OCI-LY7 (cell line): Measurements from ENCODE around the gene MTA3. TPM values are rescaled to one million over a fixed set of nuclear protein-coding genes. Genes with fewer than 3 reads are reported as not detected.

Experiments used
- BruUV-seq: library from RNA; stranded (reverse); fragments of 400-500 nt; replicated peaks from 2 replicates; lab custom pipeline; 2021; lab: Mats Ljungman, UMichigan
- CTCF ChIA-PET: fragments of 300-600 bp; sonication (Branson Sonifier 250); formaldehyde crosslinking; loops from one replicate; lab custom pipeline; 2022; ENCODE audit warnings: antibody characterized with exemption; ENCODE audit not compliant: unreplicated experiment; lab: Charles Lee
- POLR2A ChIA-PET: fragments of 300-600 bp; sonication (Branson Sonifier 250); formaldehyde crosslinking; loops from one replicate; lab custom pipeline; 2022; ENCODE audit warnings: antibody characterized with exemption; lab: Charles Lee
- DNase-seq: peaks from one replicate; pipeline ENCODE4 v3.0.0-alpha.2; 2015; ENCODE audit warnings: low spot score
- H2AFZ ChIP-seq: fragments of 200-600 bp; sonication (generic), shearing (Covaris generic); 2 replicates; pipeline ENCODE4 v1.6.1; 2014; ENCODE audit warnings: mild to moderate bottlenecking, antibody characterized with exemption, low read length, moderate library complexity
- H3K27ac ChIP-seq: fragments of 200-600 bp; sonication (generic); 2 replicates; pipeline ENCODE4 v1.5.1; 2014; ENCODE audit warnings: mixed run types, low read depth, mild to moderate bottlenecking, moderate library complexity, low read length, inconsistent platforms; ENCODE audit not compliant: poor library complexity, severe bottlenecking
- H3K36me3 ChIP-seq: fragments of 200-600 bp; sonication (generic); 2 replicates; pipeline ENCODE4 v1.6.1; 2014; ENCODE audit warnings: mild to moderate bottlenecking, antibody characterized with exemption, low read length, moderate library complexity, mixed read lengths; ENCODE audit not compliant: insufficient read depth
- H3K4me1 ChIP-seq: fragments of 200-600 bp; sonication (generic); 2 replicates; pipeline ENCODE4 v1.5.1; 2014; ENCODE audit warnings: mild to moderate bottlenecking, low read length; ENCODE audit not compliant: insufficient read depth, poor library complexity, severe bottlenecking
- H3K4me2 ChIP-seq: fragments of 200-600 bp; sonication (generic); 2 replicates; pipeline ENCODE4 v1.6.1; 2014; ENCODE audit warnings: mild to moderate bottlenecking, low read length
- H3K4me3 ChIP-seq: fragments of 200-600 bp; sonication (generic); 2 replicates; pipeline ENCODE4 v1.5.1; 2014; ENCODE audit warnings: mild to moderate bottlenecking, low read depth, low read length; ENCODE audit not compliant: poor library complexity, severe bottlenecking
- H3K79me2 ChIP-seq: fragments of 200-600 bp; sonication (generic); 2 replicates; pipeline ENCODE4 v1.6.1; 2016; ENCODE audit warnings: low read depth, mild to moderate bottlenecking, low read length, moderate library complexity, mixed read lengths; ENCODE audit not compliant: insufficient read depth
- H3K9me2 ChIP-seq: fragments of 200-600 bp; sonication (generic); 2 replicates; pipeline ENCODE4 v1.6.1; 2016; ENCODE audit warnings: mild to moderate bottlenecking, low read length, mixed read lengths; ENCODE audit not compliant: insufficient read depth
- H3K9me3 ChIP-seq: fragments of 200-600 bp; sonication (generic); 2 replicates; pipeline ENCODE4 v1.6.1; 2014; ENCODE audit warnings: mild to moderate bottlenecking, mixed run types, low read length, mixed read lengths
- H4K20me1 ChIP-seq: fragments of 200-600 bp; sonication (generic); 2 replicates; pipeline ENCODE4 v1.6.1; 2014; ENCODE audit warnings: mild to moderate bottlenecking, antibody characterized with exemption, low read length, moderate library complexity, mixed read lengths; ENCODE audit not compliant: insufficient read depth
- EZH2phosphoT487 ChIP-seq: fragments of 200-600 bp; sonication (generic); IDR thresholded peaks from 2 replicates; pipeline ENCODE4 v1.6.1; 2018; ENCODE audit warnings: low read depth, borderline replicate concordance, mild to moderate bottlenecking, mixed run types, antibody characterized with exemption, low read length, moderate library complexity, mixed read lengths
- intact Hi-C: fragments of 100-400 bp; cut with micrococcal nuclease; formaldehyde crosslinking; loops from one replicate; pipeline ENCODE4 v1.10.0; 2022; ENCODE audit not compliant: unreplicated experiment
- total RNA-seq, 2 experiments: library from RNA; depleted of rRNA in 1 of 2; stranded (reverse); fragments of >200 nt in 1 of 2; shearing (Covaris generic) in 1 of 2; gene quantifications; 2 replicates each; pipeline ENCODE4 v1.2.3, GENCODE V29; 2014 to 2022
- TF ChIP-seq, protein P1 (sequence below): fragments of 200-600 bp; sonication (generic); conservative IDR thresholded peaks from 2 replicates; pipeline ENCODE4 v1.5.1; 2014; ENCODE audit warnings: mild to moderate bottlenecking, antibody characterized with exemption, low read length, moderate library complexity, mixed read lengths

Gene MTA3
- total RNA-seq, 2 experiments from 2014 or later: 72.7 to 205 TPM

GRCh38 chr2:42799881-42800280, 231.4 kb downstream of the MTA3 start:
- Histone ChIP-seq H3K79me2 (no peaks in the 10 kb centered on the region), H3K4me1 (no peaks in the 10 kb centered on the region), H3K36me3 (no peaks in the 10 kb centered on the region), H3K9me3 (no peaks in the 10 kb centered on the region), H3K27ac (no peak overlapping the region), H3K4me3 (no peak overlapping the region), H4K20me1 (no peaks in the 10 kb centered on the region), H3K9me2 (no peaks in the 10 kb centered on the region), H3K4me2 (no peak overlapping the region), H2AFZ (no peak overlapping the region)
- DNase-seq: no peak
- intact Hi-C loops: no loop called here
- TF ChIP-seq, protein P1, sequence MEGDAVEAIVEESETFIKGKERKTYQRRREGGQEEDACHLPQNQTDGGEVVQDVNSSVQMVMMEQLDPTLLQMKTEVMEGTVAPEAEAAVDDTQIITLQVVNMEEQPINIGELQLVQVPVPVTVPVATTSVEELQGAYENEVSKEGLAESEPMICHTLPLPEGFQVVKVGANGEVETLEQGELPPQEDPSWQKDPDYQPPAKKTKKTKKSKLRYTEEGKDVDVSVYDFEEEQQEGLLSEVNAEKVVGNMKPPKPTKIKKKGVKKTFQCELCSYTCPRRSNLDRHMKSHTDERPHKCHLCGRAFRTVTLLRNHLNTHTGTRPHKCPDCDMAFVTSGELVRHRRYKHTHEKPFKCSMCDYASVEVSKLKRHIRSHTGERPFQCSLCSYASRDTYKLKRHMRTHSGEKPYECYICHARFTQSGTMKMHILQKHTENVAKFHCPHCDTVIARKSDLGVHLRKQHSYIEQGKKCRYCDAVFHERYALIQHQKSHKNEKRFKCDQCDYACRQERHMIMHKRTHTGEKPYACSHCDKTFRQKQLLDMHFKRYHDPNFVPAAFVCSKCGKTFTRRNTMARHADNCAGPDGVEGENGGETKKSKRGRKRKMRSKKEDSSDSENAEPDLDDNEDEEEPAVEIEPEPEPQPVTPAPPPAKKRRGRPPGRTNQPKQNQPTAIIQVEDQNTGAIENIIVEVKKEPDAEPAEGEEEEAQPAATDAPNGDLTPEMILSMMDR: no peak
- no peak for TF ChIP-seq EZH2phosphoT487
- ChIA-PET POLR2A (no interaction called here), CTCF (no interaction called here)
- no TSS peak for BruUV-seq

DNA sequence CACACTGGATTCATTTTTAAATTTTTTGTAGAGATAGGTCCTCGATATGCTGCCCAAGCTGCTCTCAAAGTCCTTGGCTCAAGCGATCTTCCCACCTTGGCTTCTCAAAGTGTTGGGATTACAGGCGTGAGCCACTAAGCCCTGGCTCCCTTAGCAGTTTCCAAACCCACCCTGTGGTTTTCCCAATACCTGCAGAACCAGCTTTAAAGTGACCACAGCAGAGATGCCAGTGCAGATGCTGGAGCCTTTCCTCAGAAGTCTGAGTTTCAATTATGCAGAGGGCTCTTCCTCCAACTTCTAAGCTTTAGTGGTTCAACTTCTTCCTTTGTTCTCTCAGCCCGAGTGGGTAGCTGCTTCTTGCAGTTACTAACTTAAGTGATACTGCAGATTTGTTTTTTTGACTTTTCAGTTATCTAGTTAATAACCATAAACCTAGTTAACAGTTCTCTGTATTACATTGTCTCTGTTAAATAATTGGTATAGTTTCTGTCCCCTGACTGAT, 232.1 kb downstream of the MTA3 start:
- H3K36me3 ChIP-seq: no peaks in the 10 kb centered on the region
- H3K9me3 ChIP-seq: no peaks in the 10 kb centered on the region
- no peaks in the 10 kb centered on the region for H3K4me1 ChIP-seq
- POLR2A ChIA-PET: no interaction called here
- no peak for TF ChIP-seq EZH2phosphoT487
- TF ChIP-seq, protein P1: no peak
- BruUV-seq: no TSS peak
- no peak overlapping the region for H3K4me2 ChIP-seq
- DNase-seq: no peak
- H3K9me2 ChIP-seq: no peaks in the 10 kb centered on the region
- no peak overlapping the region for H3K27ac ChIP-seq
- CTCF ChIA-PET: interaction anchor here (0.6 kb wide), 1 partner anchor 305 kb away, joined by 3 read pairs; no protein-coding TSS in a partner anchor
- no peaks in the 10 kb centered on the region for H4K20me1 ChIP-seq
- H3K4me3 ChIP-seq: no peak overlapping the region
- H3K79me2 ChIP-seq: no peaks in the 10 kb centered on the region
- H2AFZ ChIP-seq: no peak overlapping the region
- intact Hi-C loops: no loop called here

DNA sequence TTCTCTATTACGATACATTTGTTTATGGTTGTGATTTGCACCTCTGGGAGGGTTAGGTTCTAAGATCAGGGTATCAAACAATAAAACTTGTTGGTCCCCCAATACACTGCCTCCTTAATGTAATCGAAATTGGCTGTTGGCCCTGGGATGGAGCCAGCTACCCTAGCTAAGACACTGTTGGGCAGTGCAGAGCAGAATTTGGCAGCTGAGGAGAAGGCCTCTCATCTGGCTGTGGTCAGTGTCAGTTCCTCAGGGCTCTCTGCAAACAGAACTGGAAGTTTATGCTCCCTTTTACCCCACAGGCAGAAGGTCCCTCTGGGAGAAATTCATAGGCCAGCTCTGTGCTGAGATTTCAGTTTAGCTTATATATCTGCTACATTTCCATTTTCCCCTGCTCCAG, 232.5 kb downstream of the MTA3 start:
- Histone ChIP-seq H3K9me2 (no peaks in the 10 kb centered on the region), H3K36me3 (no peaks in the 10 kb centered on the region), H3K4me3 (no peak overlapping the region), H3K27ac (no peak overlapping the region), H4K20me1 (no peaks in the 10 kb centered on the region), H3K9me3 (no peaks in the 10 kb centered on the region), H3K4me1 (no peaks in the 10 kb centered on the region), H2AFZ (no peak overlapping the region), H3K4me2 (no peak overlapping the region), H3K79me2 (no peaks in the 10 kb centered on the region)
- DNase-seq: no peak
- TF ChIP-seq, protein P1: no peak
- TF ChIP-seq EZH2phosphoT487: no peak
- POLR2A ChIA-PET: no interaction called here
- intact Hi-C loops: no loop called here
- CTCF ChIA-PET: interaction anchor here (0.6 kb wide), 1 partner anchor 304 kb away, joined by 3 read pairs; no protein-coding TSS in a partner anchor
- BruUV-seq: no TSS peak
